Activated T-cell treated with anti-CD3 and anti-CD28 coated beads, Interleukin-2, amount 50 U/mL, for 4 hours (primary cell): ENCODE results near the gene HOXC10. TPM values are rescaled to one million over a fixed set of nuclear protein-coding genes. Genes with fewer than 3 reads are reported as not detected.

Experiments
- ATAC-seq, 2 donors: fragments of 200-7000 bp; cut with Tn5 transposase; one replicate each; pipeline ENCODE4 v1.10.0; 2021
- DNase-seq: peaks from one replicate; pipeline ENCODE4 v3.0.0-alpha.2; 2020
- H3K27me3 Mint-ChIP-seq: one replicate; pipeline ENCODE4 v1.8.0; 2021; ENCODE audit warnings: low read depth, mixed read lengths
- H3K36me3 Mint-ChIP-seq: one replicate; pipeline ENCODE4 v1.8.0; 2022; ENCODE audit warnings: mixed read lengths; ENCODE audit not compliant: insufficient read depth
- H3K4me1 Mint-ChIP-seq: one replicate; pipeline ENCODE4 v1.8.0; 2021; ENCODE audit warnings: low read depth, mixed read lengths
- H3K4me3 Mint-ChIP-seq: one replicate; pipeline ENCODE4 v1.8.0; 2021; ENCODE audit warnings: mild to moderate bottlenecking, moderate library complexity, mixed read lengths
- H3K9me3 Mint-ChIP-seq: one replicate; pipeline ENCODE4 v1.8.0; 2021; ENCODE audit warnings: mixed read lengths
- total RNA-seq, 3 donors: library from RNA; stranded (reverse); gene quantifications; one replicate each; pipeline ENCODE4 v1.2.1, GENCODE V29; 2021

HOXC10 gene
- total RNA-seq, 3 donors from 2014 or later, result not detected

- peaks cover 93% of the 10 kb centered on the region for H3K27me3 Mint-ChIP-seq
- no peaks in the 10 kb centered on the region for H3K36me3 Mint-ChIP-seq
- no peak for DNase-seq
- no peak for ATAC-seq
- no peak overlapping the region for H3K4me3 Mint-ChIP-seq
- no peaks in the 10 kb centered on the region for H3K9me3 Mint-ChIP-seq
- H3K4me1 Mint-ChIP-seq, result no peaks in the 10 kb centered on the region
Measured at GRCh38 chr12:53944907-53945847, 39.8 kb upstream of the HOXC10 start.

- no peaks in the 10 kb centered on the region for H3K9me3 Mint-ChIP-seq
- H3K4me3 Mint-ChIP-seq, result no peak overlapping the region
- DNase-seq (no peak), ATAC-seq (no peak)
- H3K4me1 Mint-ChIP-seq, result peaks cover 6% of the 10 kb centered on the region
- H3K36me3 Mint-ChIP-seq, result no peaks in the 10 kb centered on the region
- H3K27me3 Mint-ChIP-seq, result peaks cover 94% of the 10 kb centered on the region
Measured at GRCh38 chr12:53947743-53948142, 37.2 kb upstream of the HOXC10 start.

- peaks cover 94% of the 10 kb centered on the region for H3K27me3 Mint-ChIP-seq
- no peak for DNase-seq
- ATAC-seq, result no peak
- H3K36me3 Mint-ChIP-seq, result no peaks in the 10 kb centered on the region
- H3K9me3 Mint-ChIP-seq, result no peaks in the 10 kb centered on the region
- H3K4me1 Mint-ChIP-seq, result peaks cover 11% of the 10 kb centered on the region
- no peak overlapping the region for H3K4me3 Mint-ChIP-seq
Measured at GRCh38 chr12:53948650-53949593, 36.0 kb upstream of the HOXC10 start.

GRCh38 chr12:53949631-53950436 lies 35.1 kb upstream of the HOXC10 start:
- Mint-ChIP-seq H3K4me1 (peaks cover 11% of the 10 kb centered on the region), H3K4me3 (no peak overlapping the region), H3K36me3 (no peaks in the 10 kb centered on the region), H3K27me3 (peaks cover 94% of the 10 kb centered on the region), H3K9me3 (no peaks in the 10 kb centered on the region)
- DNase-seq (no peak), ATAC-seq (no peak)

- H3K4me3 Mint-ChIP-seq, result no peak overlapping the region
- no peaks in the 10 kb centered on the region for H3K9me3 Mint-ChIP-seq
- DNase-seq, result no peak
- peaks cover 91% of the 10 kb centered on the region for H3K27me3 Mint-ChIP-seq
- peaks cover 11% of the 10 kb centered on the region for H3K4me1 Mint-ChIP-seq
- H3K36me3 Mint-ChIP-seq, result no peaks in the 10 kb centered on the region
- ATAC-seq, result no peak
Measured at GRCh38 chr12:53950437-53950773, 34.5 kb upstream of the HOXC10 start.

GRCh38 chr12:53950789-53951576 lies 34.0 kb upstream of the HOXC10 start:
- DNase-seq (no peak), ATAC-seq (no peak)
- Mint-ChIP-seq H3K27me3 (peaks cover 91% of the 10 kb centered on the region), H3K9me3 (no peaks in the 10 kb centered on the region), H3K4me1 (peaks cover 14% of the 10 kb centered on the region), H3K36me3 (no peaks in the 10 kb centered on the region), H3K4me3 (no peak overlapping the region)

GRCh38 chr12:53951577-53952334 lies 33.2 kb upstream of the HOXC10 start:
- ATAC-seq, result no peak
- no peaks in the 10 kb centered on the region for H3K9me3 Mint-ChIP-seq
- no peak overlapping the region for H3K4me3 Mint-ChIP-seq
- H3K36me3 Mint-ChIP-seq, result no peaks in the 10 kb centered on the region
- peaks cover 19% of the 10 kb centered on the region for H3K4me1 Mint-ChIP-seq
- no peak for DNase-seq
- H3K27me3 Mint-ChIP-seq, result peaks cover 91% of the 10 kb centered on the region

- Mint-ChIP-seq H3K4me1 (peaks cover 21% of the 10 kb centered on the region), H3K4me3 (no peak overlapping the region), H3K27me3 (peaks cover 94% of the 10 kb centered on the region), H3K36me3 (no peaks in the 10 kb centered on the region), H3K9me3 (no peaks in the 10 kb centered on the region)
- DNase-seq (no peak), ATAC-seq (no peak)
Measured at GRCh38 chr12:53952335-53952694, 32.6 kb upstream of the HOXC10 start.

- Mint-ChIP-seq H3K4me3 (no peak overlapping the region), H3K36me3 (no peaks in the 10 kb centered on the region), H3K4me1 (peaks cover 21% of the 10 kb centered on the region), H3K9me3 (no peaks in the 10 kb centered on the region), H3K27me3 (peaks cover 94% of the 10 kb centered on the region)
- DNase-seq (no peak), ATAC-seq (no peak)
Measured at GRCh38 chr12:53952871-53953734, 31.8 kb upstream of the HOXC10 start.

GRCh38 chr12:53953831-53954693 lies 30.9 kb upstream of the HOXC10 start:
- peaks cover 21% of the 10 kb centered on the region for H3K4me1 Mint-ChIP-seq
- no peak for ATAC-seq
- no peaks in the 10 kb centered on the region for H3K36me3 Mint-ChIP-seq

GRCh38 chr12:53954694-53955035 lies 30.3 kb upstream of the HOXC10 start, which contains the start of gene HOXC12:
Gene HOXC12, plus strand, starts transcription at chr12:53954903. Its CDS starts 27 bp downstream, at chr12:53954930.
- no peak for ATAC-seq
- H3K4me3 Mint-ChIP-seq, result no peak within 1 kb of the TSS

More at GRCh38 chr12:53953831-53954693, 30.9 kb upstream of the HOXC10 start:
- Mint-ChIP-seq H3K27me3 (peaks cover 92% of the 10 kb centered on the region), H3K4me3 (no peak overlapping the region), H3K9me3 (no peaks in the 10 kb centered on the region)
- no peak for DNase-seq

More at GRCh38 chr12:53954694-53955035, 30.3 kb upstream of the HOXC10 start, which contains the start of gene HOXC12:
- no peaks in the 10 kb centered on the region for H3K9me3 Mint-ChIP-seq
- no peaks in the 10 kb centered on the region for H3K36me3 Mint-ChIP-seq
- peaks cover 21% of the 10 kb centered on the region for H3K4me1 Mint-ChIP-seq
- H3K27me3 Mint-ChIP-seq, result peaks cover 92% of the 10 kb centered on the region
- no peak for DNase-seq
